HG02943 (cell line): ENCODE data around the gene FAIM2.

Experiments
- ATAC-seq: cut with Tn5 transposase; IDR thresholded peaks from one replicate; pipeline ENCODE4 v1.9.1; 2021; ENCODE audit warnings: mild to moderate bottlenecking, low read depth, moderate library complexity; ENCODE audit not compliant: unreplicated experiment

FAIM2 gene

DNA sequence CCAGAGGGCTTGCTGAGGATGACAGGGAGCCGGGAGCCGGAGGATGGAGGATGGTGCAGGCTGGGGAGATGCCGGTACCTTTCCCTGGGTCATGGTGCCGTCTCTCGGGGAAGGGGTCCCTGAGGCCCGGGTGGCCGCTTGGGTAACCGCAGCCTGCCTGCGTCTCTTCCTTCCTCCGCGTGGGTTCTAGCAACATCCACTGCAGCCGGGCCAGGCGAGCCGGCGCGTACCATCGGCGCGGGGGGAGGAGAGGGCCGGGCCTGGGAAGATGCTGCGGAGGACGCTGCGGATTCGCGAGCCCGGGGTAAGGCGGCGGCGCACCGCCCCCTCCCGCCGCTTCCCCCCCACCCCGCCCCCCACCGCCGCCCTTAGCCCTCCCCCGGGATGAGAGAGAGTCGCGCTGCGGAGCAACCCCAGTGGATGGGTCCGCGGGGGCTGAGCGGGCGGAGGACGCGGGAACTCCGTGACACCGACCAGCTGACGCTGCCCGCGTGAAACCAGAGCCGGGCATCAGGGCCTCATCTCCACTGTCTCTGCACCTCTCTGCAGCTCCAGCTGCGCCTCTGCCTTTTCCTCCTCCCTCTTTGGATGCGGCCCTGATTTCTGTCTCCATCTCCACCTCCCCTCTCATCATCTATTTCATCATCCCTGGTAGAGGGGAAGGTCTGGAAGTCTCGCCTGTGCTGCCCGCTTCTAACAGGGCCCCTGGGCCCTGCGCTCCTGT is at the start of gene FAIM2:
TSS of gene FAIM2 (minus strand) at position 201 of the 724 bp plus-strand sequence. CDS start at position 93, 108 bp downstream.
- ATAC-seq: no peak

DNA sequence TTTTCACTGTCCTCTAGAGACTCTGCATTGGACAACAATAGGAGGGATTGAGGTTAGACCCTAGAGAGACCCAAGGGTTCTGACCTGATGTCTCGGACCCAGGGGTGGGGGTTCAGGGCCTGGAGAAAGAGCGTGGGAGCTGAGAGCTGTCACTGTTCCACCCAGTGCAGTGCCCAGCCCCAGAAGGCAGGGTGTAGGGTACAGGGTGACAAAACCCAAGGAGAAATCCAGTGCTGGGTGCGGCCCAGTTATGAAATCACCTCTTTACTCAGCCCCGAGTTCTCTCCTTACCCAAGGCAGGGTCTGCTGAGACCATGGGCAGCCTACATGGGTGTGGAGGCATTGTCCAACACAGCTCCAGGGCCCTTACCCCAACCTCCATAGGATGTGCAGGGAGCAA is 49.5 kb upstream of the FAIM2 start:
- no peak for ATAC-seq

DNA sequence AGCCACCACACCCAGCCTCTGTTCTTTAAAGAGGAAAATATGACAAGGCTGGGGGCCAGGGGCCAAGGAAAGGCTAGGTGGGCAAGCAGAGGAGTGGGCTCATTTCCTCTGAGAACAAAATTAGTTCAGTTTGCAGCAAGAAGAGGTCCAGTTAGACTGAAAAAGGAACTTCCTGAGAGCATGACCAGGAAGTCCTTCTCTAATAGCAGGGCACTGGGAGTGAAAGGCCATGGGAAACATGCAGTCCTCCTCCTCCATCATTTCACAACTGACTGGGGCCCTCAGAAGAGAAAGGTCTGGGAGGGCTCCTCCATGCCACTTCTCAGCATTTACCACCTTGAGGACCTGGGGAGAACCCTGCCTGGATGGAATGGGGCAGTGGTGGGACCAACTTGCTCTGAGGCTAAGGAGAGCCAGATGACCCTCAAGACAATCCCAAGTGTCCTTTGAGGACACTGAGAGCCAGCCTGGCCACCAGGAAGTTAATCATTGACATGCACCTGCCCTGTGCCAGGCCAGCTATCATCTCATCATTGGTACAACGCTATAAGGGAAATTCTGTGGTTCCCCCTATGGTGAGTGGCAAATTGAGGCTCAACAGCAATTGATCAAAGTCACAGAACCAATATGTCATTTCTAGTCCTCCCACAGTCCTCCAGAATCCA is 48.8 kb upstream of the FAIM2 start:
- no peak for ATAC-seq

DNA sequence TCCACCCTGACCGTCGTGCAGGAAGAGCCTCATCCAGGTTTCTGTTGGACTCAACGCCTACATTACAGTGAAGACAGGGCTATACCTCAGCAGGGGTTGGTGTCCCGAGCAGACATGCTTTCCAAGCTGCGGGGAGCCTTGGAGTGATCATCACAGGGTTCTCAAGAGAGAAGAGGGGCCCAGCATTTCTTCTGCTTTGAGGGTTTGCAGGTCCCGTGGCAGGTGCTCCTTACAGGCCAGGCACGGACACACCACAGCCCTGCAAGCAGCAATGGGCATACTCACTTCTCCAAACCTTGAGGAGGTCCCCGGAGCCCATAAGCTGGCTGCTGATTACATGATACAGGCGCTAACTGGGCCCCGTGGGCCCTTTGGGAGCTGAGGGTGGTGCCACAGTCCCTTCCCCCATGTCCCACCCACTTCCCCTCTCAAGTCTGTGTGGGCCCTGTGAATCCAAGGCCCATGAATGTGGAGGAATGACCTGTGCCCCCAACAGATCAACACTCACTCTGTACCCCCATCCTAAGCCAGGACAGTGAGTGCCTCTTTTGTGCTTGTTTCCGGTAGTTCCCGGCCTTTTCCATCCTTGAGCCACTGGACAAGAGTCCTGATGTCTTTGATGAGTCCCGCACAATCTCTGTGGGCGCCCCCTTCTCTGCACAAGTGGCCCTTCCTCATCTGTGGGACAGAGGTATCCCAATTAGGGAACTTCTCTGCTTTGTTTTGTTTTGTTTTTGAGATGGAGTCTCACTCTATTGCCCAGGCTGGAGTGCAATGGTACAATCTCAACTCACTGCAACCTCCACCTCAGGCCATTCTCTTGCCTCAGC is 47.9 kb upstream of the FAIM2 start:
- ATAC-seq: no peak

DNA sequence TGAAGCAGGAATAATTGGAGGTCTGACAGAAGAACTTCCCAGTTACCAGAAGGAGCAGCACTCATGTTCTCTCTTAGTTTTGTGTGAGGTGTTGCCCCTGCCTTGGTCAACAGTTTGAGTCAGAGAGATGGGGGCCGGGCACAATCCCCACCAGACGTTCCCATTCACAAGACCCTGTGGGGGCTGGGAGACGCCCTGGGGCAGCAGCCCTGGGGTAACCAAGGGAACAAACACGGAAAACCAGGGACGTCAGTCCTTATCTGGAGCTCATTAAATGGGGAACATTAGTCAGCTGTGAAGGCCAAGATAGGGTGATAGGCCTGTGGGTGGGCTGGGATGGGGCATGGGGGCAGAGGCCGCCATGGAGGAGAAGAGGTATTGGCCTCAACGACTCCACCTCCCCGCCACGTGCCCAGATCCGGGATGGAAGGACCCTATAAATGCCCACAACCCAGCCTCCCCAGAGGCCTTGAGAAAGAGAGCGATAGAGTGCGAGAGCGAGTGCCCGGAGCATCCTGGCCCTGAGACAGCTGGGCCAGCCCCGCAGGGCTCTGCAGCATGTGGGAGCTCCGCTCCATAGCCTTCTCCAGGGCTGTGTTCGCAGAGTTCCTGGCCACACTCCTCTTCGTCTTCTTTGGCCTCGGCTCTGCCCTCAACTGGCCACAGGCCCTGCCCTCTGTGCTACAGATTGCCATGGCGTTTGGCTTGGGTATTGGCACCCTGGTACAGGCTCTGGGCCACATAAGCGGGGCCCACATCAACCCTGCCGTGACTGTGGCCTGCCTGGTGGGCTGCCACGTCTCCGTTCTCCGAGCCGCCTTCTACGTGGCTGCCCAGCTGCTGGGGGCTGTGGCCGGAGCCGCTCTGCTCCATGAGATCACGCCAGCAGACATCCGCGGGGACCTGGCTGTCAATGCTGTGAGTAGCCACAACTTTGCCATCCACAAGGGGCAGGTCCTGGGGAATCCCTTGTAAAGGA is 46.9 kb upstream of the FAIM2 start, which contains the start of gene AQP2:
TSS of gene AQP2 (plus strand) at position 465 of the 979 bp plus-strand sequence. CDS start at position 559, 94 bp downstream.
- ATAC-seq: no peak

DNA sequence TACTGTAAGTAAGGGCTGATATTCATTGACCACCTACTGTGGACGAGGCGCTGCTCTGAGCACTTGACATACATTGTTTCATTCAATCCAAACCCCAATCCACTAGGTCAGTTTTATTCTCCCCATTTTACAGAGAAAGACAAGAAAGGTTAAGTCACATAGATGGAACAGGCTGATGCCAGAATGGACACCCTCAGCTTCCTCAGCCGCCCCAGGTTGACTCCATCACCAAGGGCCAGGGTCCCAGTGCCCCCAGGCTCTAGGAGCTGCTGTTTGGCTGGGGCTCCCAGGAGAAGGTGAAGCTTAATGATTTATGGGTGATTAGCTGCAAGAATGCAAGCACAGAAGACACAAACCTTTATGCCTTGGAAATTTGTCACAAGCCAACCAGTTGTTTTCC is 46.2 kb upstream of the FAIM2 start:
- no peak for ATAC-seq

DNA sequence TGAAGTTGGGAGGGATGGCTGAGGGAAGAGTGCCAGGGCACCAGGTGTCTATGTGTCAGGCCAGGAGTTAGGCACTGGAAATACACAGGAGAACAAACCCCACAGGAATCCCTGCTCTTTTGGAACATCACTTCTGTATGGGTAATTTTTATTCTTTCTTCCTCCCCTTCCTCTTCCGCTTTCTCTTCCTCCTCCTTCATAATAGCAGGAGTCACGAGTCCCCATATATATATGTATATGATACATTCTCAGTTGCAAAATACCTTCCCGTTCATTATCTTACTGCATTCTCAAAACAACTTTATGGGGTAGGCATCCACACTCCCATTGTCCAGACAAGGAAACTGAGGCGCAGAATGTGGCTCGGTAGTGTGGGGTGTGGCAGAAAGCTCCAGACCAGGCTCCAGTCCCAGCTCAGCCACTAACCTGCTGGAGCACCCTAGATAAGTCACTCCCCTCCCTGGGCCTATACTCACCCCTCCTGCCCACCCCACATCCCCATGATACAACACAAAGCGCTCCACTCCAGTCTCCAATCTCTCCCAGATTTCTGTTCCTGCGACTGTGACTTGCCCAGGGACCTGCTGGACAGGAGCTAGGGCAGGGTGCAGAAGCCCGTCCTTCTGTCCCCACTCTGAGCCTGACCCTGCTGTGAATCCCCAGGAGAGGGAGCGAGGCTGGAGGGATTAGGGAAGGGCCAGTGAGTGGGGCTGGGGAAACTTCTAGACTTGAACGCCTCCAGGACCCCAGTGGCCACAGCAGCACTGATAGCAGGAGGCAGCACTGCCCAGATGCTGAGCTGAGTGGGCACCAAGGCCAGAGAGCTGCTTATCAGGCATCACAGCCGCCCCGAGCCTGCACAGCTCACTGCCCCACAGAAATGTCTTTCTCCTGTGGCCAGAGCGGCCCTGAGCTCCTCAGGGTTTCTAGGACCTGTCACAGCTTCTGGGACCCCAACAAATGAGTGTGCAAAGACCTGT is 45.5 kb upstream of the FAIM2 start:
- ATAC-seq: no peak

DNA sequence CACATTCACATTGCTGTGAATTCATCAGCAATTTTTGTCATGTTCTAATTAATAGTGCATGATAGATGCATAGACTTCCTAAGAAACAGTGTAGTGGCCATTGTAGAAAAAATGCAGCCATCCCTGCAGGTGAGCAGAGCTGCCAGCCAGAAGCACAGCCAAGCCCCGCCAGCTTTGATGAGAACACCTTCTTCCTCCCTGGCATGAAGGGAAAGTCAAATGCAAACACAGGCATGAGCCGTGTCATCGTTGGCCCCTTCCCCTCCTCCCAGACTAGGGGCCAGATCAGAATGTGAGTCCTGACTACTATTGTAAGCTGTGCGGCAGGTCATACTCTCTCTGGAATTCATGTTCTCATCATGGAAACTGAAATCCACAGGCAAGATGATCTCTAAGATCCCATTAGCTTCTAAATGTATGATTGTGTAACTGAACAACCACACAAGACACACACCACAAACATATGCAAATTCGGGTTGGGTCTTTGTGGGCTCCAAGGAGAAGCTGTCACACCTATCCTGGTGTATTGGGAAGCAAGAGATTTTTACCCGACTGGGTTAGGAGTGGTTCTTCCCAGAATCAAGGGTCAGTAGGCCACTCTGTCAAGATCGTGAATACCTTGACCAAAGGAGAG is 44.0 kb upstream of the FAIM2 start:
- ATAC-seq: no peak

DNA sequence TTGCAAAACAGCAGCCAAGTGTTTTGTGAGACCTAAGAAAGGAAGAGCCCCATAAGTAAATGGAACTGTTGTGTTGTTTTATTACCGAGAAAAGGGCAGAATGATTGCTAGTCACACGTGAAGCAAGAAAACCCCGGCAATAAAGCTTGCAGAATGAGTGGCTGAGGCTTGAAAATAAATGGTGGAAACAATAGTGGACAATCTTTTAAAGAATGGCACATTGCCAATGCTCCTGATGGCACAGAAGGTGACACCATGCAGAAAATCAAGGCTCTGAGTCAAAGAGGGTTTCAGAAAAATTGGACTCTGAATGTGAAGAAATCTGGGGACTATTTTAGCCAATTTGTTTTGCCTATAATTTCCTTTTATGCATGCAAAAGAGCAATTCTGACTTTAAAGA is 42.8 kb upstream of the FAIM2 start:
- ATAC-seq: no peak

DNA sequence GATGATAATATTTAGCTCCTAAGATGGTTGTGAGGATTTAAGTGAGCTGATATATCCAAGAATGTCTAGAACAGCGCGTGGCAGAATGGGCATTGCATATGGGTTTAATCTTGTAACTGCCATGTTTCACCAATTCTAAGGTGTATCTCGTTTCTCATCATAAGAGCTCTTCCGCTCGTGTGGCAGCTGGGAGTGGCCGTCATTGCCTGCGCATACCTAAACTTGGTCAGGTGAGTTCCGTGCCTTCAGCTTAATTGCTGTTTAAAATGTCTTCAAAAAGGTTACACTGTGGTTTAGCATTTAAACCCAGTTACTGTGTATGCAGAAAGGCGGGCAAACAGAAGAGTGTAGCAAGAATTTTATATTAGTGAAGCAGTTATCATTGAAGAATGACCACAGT is 42.4 kb upstream of the FAIM2 start:
- no peak for ATAC-seq

DNA sequence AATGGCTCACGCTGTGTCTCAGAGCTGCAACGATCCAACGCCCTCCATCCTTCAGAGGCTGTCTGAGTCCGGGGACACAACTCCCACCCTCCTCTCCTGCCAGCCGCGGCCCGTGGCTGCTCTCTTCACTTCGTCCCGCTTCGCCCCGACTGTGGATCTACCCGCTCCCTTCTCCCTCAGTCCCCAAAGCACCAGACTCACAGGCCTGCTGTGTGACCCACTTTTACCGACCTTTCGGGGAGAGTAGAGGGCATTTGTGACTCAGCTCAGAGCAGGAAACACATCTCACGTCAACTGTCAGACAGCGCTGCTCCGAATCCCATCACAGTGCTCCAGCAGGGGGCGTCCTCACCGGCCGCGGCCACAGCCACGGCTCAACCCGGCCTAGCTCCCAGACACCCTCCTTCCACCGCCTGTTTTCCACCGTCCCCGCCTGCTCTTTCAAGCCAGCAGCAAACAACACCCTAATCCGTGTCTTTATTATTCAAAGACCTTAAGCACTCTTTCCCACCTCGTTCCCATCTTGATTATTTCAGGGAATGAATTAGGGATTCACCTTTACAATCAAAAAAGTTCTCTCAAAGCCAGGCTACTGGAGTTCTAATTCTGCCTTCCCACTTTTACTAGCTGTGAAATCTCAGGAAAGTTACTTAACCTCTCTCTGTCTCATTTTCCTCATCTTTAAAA is 41.8 kb upstream of the FAIM2 start:
- ATAC-seq: no peak

DNA sequence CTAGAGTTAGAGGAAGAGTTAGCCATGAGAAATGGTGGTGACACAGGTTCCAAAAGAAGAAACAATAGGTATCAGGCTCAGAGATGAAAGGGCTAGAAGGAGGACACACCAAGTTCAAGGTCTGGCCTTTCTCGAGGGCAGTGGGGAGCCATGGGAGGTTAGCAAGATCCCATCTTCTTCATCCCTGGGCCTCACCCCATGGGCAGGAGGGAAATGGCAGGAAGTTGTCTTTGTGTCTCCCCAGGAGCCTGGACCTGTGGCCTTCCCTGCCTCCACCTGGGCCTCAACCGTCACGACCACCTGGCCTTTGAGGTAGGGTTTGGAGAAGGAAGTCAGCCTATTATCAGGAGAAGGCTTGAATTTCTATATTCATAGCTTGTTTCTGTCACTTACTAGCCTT is 41.0 kb upstream of the FAIM2 start:
- no peak for ATAC-seq

DNA sequence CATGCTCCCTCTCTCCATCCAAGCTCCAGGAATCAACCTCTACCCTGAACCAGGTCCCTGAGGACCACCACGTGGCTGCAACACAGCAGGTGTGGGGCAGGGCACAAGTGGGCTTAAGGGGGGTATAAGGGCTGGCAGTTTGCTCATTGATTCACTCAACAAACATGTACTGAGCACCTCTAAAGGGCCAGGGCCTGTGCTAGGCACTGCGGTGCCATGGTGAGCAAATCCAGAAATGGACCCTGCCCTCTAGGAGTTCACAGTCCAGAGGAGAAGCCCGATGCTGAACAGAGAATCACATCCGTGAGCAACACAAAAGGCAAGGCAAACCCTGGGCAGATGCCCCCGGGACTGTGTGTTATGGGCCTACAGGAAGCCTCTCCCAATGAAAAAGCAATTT is 40.3 kb upstream of the FAIM2 start:
- ATAC-seq: no peak

DNA sequence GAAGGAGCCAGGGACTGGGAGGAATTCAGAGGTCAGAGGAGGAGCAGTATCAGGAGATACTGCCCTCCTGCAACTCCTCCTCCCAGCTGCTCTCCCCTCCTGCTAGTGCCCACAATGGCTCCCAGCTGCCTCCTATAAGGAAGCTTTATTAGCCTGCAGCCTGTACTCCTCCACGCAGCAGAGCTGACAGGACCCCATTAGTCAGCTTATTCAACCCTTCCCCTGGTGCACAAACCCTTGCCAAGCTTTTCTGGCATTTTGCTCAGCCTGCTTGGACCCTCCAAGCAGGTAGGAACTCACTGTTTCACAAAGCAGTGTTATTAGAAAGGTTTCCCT is 39.9 kb upstream of the FAIM2 start:
- no peak for ATAC-seq

DNA sequence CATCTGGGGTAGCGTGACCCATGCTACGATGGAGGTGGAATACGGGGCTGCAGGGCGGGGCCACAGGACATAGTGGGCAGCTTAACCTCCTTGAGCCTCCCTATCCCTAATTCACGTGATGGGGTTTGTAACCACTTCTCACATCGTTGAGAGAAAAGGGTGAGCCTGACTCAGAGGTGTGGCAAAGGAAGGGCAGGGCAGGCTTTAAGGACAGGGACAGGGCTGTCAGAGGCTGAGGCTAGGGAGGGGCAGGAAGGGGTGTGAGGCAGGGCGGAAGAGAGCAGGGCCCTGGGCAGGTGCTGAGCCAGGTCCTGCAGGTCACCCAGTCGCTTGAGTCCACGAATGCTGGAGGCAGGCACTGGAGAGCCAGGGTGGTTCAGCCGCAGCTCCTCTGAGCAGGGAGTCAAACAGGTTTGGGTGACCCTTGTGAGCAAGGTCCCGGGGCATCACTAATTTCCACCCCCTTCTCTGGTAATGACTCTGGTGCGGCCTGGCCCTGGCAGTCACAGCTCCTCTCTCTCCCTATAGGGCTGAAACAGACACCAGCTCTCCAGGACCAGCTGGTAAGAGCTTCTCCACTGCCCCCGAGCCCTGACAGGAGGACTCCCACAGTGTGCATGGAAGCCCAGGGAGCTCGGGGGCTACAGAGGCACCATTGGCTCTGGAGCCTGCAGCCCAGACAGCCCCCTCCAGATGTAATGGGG is 39.4 kb upstream of the FAIM2 start:
- no peak for ATAC-seq

DNA sequence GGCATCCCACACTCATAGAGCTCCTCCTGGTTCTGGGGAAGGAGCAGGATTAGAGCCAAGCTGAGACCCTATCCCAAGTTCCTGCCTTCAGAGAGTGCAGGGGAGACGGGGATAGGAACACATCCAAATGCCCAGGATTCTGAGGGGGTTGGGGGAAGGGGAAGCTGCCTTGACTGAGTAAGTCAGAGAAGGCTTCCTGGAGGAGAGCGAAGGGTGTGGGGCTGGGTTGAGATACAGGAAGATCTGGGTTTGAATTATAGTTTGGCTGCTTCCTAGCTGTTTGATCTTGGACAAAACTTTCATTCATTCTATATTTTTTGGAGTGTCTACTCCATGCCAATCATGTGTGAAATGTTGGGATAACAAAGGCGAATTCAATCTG is 38.8 kb upstream of the FAIM2 start:
- no peak for ATAC-seq
